Stimulated activated CD4-positive, alpha-beta T cell treated with anti-CD3 and anti-CD28 coated beads, Interleukin-4, amount 100 ng/mL, for 1 hour (primary cell): Measurements from ENCODE around the gene SH3BGR.
"Not testable (repeated sequence)": the region's sequence is repeated elsewhere in the genome, so short reads cannot be mapped to it uniquely, and the experiment has no call there.

Source experiments
- DNase-seq: peaks from one replicate; pipeline ENCODE4 v3.0.0-alpha.2; 2020

The SH3BGR gene

DNA sequence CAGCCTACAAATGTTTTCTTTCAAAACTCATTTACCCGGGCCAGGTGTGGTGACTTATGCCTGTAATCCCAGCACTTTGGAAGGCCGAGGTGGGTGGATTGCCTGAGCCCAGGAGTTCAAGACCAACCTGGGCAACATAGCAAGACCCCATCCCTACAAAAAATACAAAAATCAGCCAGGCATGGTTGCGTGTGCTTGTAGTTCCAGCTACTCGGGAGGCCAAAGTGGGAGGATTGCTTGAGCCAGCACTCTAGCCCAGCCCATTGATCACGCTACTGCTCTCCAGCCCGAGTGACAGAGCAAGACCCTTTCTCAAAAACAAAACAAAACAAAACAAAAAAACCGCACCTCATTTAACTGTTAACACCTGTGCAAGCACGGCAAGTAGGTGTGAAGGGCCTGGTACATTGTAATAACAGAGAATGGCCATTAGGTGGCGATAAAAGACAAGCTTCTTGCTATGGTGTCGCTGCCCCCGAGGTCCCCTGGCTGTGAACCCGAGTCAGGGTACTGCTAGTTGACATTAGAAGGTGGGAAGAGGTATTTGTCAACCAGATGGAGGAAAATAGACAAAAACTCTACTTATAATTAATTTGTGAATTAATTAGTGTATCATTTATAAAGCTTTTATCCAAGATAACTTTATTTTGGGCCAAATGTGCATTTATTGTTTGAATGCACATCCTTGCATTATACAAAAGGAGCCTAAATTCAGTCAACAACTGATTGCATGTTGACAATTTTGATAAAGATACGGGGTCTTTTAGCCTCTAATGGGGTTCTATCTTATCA is 66.5 kb downstream of the SH3BGR start:
- peak; percentile 24 for DNase-seq

DNA sequence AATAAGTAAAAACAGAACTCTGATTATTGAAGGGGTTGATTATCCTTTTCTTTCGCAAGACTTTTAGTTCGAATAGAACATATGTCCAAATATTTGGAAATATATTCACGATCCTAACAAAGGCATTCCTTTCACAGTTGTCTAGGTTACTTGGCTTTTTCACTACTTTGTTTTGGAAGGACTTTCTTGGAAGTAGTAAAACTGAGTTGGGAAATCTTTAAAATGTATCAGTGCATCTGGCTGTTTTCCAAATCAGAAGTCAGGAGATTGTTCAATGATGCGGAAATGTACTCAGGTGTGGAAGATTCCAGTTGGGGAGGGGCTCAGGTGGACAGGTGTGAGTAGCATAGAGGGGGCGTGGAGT is 67.1 kb downstream of the SH3BGR start:
- DNase-seq: no peak

DNA sequence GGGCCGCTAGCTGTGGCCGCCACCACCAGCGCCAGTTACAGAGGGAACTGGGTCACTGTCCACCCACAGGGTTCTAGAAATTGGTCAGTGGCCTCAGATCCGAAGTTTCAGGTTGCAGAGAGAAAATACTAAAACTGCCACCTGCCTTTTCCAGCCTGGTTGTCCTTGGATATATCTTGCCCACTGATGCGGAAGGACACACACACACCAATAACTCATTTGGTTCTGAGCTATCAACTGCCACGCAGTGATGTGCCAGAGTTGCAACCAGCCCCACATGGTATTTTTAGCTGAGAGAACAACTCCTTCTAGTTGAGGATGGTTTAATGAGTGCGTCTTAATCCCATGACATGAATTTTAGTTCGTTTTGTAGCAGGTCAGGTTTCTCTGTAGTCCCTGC is 68.1 kb downstream of the SH3BGR start:
- DNase-seq: no peak

DNA sequence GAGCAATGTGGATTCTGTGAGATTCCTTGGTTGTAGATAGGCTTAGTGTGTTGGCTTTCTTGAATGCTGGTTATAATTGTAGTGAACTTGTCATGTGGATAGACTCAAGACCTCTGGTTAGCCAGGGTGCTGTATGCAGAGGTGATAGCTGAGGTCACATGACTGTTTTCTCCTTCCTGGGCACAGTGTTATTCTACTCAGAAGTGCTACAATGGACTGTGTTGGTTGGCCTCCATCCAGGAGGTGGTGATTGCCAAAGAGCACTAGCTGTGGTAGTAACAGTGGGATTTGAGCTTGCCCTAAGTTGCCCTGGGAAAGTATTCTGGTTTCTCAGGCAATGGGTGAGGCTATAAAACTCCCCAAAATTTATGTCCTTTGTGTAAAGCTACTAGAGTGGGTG is 71.6 kb downstream of the SH3BGR start:
- no peak for DNase-seq

DNA sequence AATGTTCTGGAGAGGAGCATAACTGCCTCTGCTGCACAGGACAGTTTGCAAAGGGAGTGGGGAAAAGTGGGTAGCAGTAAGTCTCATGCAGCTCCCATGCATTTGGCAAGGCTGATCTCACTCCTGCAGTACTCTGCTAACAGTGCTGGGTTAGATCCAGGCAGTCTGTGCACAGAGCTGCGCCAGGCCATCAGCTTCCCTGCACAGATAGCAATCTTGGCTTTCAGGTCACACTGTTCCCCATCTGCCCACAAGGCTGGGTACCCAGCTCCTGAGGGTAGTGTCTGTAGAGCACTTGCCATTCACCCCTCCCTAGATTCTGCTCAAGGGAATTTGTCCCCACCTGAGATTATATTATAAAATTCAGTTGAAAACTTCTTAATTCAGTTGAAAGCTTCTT is 72.1 kb downstream of the SH3BGR start:
- DNase-seq: no peak

DNA sequence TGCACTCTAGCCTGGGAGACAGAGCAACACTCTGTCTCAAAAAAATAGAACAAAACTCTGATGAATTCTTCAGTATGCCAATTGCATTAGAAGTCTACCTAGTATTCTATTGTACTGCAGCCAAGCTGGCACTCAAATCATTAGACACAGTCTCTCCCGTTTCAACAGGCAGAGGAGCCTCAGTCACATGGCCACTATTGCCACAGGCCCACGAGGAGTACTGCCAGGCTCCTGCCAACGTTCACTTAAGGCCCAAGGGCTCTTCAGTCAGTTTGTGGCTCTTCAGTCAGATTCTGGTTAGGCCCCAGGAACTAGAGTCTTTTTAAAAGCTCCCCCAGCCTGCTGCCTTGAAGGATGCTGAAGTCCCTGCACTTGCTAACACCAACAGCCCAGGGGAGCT is 73.4 kb downstream of the SH3BGR start:
- DNase-seq: no peak

DNA sequence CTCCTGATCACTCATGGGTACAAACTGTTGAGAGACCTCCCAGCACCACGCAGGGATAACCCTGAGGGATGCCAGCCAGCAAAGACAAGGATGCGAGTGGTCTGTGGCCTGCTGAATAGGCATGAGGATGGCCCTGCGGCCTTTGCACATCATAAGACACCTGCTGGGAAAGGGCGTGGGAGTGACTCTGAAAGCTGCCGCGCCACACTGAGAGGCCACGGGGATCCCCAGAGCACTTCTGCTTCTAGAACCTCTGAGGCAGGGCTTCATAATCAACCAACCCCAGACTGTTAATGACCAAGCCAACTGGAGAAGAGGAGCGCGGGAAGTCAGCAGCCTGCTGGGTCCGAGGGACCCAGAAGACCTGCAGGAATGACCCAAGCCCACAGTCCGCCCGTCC is 73.8 kb downstream of the SH3BGR start:
- DNase-seq: no peak

DNA sequence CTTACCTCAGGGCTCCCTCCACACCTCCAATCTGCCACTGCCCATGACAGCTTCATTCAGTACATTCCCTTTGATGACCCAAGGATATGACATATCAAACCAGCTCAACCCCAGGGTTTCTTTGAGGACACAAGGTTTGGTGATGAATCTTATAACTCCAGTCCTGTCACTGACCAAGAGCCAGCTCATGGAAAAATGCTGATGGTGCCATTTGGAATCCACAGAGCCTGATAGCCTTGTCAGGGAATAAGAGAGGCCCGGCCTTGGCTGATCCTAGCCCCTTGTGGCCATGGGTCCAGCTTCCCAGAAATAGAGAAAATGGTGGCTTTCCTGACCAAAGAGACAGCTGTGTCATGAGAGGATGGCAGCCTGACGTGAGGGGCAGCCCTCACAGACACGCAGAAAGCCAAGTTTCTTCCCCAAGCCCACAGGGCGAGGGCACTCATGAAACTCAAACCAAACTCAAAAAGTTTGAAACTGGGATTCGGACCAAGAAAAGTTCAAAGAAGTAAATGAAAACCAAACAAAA is 75.4 kb downstream of the SH3BGR start:
- no peak for DNase-seq

DNA sequence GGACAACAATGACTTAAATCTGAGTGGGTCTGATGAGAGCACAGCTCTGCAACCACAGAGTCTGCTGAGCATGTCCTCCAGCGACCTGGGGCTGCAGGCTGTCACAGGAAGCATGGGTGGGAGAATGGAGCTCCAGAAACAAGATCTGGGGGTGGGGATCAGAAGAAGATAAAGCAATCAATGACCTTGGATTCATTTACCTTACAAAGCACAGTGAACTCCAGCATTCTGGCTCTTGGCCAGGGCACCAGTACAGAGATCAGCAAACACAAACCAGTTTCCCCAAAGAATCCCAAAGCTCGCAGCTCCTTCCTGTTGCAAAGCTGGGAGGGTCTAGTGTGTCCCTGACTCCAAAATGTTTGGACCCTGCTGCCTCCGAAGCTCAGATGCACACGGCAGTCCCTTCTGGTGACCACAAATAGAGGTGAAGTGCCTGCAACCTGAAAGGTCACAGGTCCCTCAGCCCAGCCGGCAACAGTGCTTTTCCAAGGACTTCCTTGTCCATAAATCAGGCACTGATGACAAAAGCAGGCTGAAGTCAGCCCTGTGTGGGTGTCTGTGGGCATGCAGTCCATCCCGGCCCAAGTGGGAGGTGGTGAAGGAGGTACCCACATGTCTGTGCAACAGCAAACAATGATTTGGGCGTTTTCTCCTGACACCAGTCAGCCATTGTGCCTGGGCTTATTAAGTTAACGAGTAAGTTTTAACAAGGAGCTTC is 76.1 kb downstream of the SH3BGR start:
- no peak for DNase-seq

DNA sequence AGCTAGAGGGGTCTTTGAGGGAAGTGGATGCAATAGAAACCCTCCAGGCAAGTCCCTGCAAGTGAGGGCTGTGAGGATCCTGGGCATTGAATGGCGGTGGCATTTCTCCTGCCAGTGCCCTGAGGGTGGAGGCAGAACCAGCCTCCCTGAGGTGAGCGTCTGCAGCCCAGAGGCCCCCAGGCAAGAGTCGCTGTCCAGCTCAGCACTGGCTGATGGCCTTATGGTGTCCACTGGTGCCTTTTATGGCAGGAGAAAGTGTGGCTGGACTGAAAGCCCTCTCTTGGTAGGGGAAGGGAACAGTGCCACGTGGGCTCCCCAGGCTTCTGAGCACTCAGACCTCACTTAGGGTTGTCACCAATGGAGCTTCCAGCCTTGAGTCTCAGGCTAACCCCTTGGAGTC is 77.3 kb downstream of the SH3BGR start:
- no peak for DNase-seq

DNA sequence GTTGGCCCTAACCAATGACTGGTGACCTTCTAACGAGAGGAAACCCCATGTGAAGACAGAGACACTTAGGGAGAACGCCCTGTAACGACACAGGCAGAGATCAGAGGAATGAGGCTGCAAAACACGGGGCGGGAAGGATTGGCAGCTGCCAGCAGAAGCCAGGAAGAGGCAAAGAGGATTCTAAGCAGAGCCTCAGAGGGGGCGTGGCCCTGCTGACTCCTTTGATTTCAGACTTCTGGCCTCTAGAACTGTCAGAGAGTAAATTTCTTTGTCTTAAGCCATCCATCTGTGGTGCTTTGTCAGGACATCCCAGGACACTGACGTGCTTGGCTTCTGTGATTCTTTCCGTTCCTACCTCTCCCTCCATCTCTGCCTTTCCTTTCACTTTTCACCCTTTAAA is 79.3 kb downstream of the SH3BGR start:
- DNase-seq: no peak

DNA sequence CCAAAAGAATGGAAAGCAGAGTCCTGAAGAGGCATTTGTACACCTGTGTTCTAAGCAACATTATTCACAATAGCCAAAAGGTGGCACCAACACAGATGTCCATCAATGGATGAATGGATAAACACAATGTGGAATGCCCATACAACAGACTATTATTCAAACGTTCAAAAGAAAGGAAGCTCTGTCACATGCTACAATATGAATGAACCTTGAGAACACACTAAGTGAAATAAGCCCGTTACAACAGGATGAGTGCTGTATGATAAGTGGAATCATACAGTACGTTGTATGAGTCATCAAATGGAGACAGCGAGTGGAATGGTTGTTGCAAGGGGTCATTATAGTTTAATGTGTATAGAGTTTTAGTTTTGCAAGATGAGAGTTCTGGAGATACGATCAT is 80.1 kb downstream of the SH3BGR start:
- DNase-seq: no peak

DNA sequence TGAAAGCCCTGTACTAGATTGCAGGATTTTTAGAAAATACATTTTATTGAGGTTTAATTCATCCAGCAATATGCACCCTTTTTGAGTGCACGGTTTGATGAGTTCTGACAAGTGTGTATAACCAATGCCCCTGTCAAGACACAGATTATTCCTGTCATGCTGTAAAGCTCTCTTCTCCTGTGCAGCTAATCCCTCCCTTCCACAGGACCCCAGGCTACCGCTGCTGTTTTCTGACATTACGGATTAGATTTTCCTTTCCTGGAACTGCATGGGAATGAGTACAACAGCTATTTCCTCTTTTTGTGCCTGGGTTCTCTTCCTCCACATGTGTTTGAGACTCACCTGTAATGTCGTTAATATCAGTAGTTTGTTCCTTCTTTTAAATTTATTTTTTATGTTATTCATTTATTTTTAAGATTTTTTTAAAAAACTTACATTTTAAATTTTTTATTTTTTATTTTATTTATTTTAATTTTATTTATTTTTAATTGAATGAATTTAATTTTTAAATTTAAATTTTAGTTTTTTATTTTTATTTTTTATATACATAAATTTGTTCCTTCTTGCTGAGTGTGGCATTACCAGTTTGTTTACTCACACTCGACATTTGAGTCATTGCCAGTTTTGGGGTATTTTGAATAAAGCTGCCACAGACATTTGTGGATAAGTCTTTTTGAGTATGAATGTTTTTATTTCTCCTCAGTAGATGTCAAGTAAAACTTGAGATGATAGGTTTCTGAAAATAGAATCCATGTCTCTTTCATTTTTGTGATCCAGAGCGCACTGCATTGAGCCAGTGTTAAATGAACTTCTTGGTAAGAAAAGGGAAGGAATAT is 82.0 kb downstream of the SH3BGR start:
- DNase-seq: no peak

DNA sequence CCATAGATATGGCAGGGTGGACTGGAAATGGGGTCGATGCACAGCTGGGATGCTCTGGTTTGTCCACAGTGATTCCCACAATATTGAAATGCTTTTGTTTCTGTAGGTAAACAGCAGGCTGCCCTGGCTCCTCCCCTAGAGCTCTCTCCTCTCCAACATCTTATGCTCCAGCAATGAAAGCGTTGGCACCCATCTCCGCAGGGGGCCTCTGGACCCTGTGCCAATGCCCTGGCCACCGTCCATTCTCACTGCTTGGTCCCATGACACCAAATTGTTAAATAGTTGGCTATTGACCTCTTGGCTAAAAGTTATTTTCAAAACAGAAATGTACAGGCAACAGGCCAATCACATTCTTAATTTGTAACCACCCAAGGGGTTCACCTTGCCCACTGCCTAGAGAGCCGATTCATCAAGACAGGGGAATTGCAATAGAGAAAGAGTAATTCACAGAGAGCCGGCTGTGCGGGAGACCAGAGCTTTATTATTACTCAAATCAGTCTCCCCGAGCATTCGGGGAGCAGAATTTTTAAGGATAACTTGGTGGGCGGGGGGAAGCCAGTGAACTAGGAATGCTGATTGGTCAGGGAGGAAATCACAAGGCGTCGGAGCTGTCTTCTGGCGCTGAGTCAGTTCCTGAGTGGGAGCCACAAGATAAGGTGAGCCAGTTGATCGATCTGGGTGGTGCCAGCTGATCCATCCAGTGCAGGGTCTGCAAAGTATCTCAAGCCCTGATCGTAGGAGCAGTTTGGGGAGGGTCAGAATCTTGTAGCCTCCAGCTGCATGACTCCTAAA is 84.1 kb downstream of the SH3BGR start:
- no peak for DNase-seq

DNA sequence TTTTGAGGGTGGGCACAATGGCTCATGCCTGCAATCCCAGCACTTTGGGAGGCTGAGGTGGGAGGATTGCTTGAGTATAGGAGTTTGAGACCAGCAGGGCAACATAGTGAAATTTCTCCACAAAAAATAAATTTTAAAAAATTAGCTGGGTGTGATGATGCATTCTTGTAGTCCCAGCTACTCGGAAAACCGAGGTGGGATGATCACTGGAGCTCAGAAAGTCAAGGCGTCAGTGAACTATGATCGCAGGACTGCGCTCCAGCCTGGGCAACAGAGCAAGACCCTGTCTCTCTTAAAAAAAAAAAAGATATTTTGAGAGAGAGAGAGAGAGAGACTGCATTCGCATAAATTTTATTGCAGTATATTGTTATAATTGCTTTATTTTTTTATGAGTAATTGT is 85.1 kb downstream of the SH3BGR start:
- no peak for DNase-seq

DNA sequence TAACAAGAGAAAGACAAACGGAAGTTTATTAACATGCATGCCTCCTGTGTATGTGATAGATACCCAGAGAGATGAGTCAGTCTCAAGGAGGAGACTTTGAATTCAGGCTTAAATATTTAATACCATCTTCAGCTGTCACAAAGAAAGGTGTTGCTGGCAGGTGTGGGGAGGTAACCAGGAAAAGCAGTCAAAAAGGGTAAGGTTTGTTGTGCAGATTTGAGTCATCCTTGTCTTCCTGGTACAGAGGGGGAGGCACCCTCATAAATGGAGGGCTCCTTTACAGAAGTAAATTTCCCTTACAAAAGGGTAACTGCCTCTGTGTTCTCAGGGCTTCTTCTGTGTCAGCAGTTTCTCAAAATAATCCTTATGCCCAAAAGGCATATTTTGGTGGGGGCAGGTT is 85.8 kb downstream of the SH3BGR start:
- no peak for DNase-seq

DNA sequence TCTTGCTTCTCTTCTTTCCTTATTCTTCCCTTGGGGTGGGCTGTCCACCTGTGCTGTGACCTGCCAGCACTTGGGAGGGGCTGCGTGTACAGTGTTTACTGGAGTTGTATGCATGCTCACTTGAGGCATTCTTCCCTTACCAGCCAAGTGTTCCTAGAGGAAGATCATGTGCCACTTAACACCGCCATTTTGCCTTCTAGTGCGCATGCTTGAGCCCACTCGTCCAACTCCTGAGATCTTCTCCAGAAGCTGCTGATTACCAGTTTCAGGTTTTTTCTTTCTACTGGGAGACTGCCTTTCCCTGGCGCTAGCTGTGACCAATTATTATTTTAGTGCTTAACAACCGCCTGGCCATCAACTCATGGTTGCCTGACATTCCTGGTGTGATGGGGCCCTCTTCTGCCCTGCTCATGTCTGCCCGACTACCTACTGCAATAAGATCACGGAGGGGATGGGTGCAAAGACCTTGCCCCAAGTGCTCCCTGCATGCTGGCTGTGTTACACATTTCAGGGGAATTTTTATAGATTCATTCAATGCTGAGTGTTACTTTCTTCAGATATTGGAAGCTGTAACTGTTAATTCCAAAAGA is 86.8 kb downstream of the SH3BGR start:
- DNase-seq: no peak

DNA sequence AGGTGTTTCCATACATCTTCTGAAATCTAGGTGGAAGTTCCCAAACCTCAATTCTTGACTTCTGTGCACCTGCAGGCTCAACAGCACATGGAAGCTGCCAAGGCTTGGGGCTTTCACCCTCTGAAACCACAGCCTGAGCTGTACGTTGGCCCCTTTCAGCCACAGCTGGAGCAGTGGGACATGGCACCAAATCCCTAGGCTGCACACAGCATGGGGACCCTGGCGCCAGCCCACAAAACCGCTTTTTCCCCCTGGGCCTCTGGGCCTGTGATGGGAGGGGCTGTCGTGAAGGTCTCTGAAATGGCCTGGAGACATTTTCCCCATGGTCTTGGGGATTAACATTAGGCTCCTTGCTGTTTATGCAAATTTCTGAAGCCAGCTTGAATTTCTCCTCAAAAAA is 88.6 kb downstream of the SH3BGR start:
- not testable (repeated sequence) for DNase-seq

DNA sequence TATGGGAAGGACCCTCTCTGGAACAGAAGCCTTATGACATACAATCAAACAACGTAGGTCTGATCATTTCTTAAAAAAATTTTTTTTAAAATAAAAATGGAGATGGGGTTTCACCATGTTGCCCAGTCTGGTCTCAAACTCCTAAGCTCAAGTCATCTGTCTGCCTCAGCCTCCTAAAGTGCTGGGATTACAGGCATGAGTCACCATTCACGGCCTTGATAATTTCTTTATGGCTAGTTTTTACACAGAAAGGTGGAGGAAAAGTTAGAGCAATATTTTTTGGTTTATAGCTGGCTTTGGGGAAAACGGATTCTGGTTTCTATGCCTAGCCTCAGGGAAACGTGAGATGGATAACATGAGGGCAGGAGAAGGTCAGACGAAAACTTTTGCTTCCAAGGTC is 91.0 kb downstream of the SH3BGR start:
- no peak for DNase-seq

DNA sequence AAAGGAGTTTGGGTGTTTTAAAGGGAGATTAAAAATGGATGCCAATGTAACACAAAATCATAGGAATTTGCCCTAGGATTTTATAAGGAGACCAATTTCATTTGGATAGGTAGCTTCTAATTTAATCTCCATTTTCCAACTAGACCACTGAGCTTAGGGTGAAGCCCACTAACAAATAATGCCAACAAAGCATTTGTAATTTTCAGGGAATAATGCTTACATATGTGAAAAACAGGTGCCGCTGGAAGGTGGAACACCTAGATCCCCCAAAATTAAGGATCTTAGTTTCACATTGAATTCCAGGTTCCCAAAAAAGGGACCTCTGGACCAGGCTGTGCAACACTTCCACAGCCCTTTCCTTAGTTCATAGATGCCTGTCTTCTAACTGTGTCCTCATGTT is 94.8 kb downstream of the SH3BGR start:
- no peak for DNase-seq

DNA sequence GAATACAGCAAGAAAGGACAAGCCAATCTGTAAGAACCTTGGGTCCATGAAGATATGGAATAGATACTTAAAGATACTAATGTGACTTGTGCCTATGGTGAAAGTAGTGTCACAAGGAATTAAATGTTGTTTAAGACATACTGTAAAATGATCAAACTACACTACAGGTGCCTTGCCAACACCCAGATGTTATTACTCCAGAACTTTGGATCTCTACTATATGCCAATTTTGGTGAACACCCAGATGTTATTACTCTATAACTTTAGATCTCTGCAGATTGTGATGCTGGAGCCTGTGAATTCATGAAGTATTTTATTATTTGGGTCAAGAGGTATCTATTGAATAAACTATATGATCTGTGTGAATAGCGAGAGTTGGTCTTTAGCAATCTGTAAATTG is 101.1 kb downstream of the SH3BGR start:
- no peak for DNase-seq

DNA sequence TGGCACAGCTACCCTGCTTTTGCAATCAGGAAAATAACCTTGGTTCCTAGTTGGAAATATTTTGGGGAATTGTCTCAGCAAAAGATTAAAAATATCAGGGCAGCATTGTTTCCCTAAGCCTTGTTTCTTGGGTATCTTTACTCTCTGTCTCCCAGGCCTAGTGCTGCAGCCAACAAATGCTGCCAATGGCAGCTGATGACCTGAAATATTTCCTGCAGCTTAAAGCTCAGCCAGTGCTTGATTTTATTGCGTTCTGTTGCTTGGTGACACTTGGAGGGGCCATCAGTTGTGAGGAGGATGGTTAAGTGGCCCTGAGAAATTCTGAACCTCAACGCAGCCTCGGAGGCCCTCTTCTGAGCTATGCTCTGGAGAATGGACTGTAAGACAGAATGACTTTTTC is 101.6 kb downstream of the SH3BGR start:
- no peak for DNase-seq
